ENCODE measurements around the gene PPP1R15B. TPM values are rescaled to one million over a fixed set of nuclear protein-coding genes. Genes with fewer than 3 reads are reported as not detected.

Gene PPP1R15B
- total RNA-seq, 1 donor from 2014 or later, result 41.0 TPM

DNA sequence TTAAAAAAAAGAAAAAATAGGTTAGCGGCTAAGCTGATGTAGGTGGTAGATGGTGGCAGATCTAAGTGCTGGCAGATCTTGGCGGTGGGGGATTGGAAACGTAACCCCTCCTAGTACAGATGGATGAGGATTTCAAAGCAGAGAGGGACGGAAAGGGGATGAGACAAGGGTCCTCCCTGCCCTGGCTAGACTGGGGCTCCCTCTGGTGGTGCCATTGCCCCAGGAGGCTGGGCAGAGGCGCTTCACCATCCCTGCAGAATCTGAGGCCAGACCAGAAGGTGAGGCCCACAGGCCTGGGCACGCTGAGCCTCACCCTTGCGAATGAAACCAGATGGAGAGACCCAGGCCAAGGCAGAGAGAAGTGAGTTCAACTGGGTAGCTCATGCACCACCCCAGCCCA is 44.9 kb downstream of the PPP1R15B start:
- peaks cover 53% of the 10 kb centered on the region for H3K27me3 Mint-ChIP-seq (ENCODE audit: low read depth)
- peak; percentile 65 for TF ChIP-seq CTCF (IDR thresholded peaks at IDR 0.05)
- no peaks in the 10 kb centered on the region for H3K36me3 Mint-ChIP-seq (ENCODE audit: low read depth)
- H3K9me3 Mint-ChIP-seq (ENCODE audit: low read depth), result no peaks in the 10 kb centered on the region
- no peak overlapping the region for H3K27ac Mint-ChIP-seq (ENCODE audit: unreplicated experiment)
- no peak for DNase-seq (ENCODE audit: low spot score)
- peaks cover 6% of the 10 kb centered on the region for H3K4me1 Mint-ChIP-seq (ENCODE audit: low read depth)
- H3K4me3 Mint-ChIP-seq (ENCODE audit: unreplicated experiment), result no peak overlapping the region

DNA sequence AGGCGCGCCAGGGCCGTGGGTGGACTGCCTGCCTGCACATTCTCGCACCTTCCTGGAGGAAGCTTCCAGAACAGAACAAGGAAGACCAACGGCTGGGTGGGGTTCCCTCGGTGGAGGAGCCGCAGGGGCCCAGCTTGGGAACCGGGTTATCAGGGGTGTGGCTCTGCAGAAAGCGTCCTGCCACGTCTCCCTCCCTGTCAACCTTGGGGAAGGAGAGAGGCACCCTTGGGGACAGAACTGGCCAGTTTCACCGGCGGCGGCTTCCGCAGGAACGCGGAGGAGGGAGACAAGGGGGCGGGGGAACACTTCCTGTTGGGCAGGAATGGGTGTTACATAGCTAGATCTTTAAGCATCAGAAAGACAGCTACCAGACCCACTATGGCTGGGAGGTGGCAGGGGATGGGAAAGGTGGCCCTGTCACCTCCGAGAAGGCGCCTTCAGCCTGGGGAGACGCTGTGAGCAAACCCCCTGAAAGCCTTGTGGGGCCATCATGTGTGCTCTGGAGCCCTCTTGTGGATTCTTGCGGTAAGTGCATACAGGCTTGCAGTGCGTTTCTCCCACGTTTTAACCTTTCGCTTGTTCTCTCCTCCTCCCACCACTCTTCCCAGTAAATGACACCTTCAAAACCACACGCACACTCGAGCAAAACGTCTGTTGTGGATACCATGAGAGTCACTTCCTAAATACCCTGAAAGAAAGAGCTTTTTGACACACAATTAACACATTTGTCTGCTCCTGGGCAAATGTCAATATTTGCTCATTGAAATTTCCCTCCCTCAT is 48.1 kb downstream of the PPP1R15B start:
- H3K36me3 Mint-ChIP-seq (ENCODE audit: low read depth), result no peaks in the 10 kb centered on the region
- peak; percentile 100 for TF ChIP-seq CTCF (IDR thresholded peaks at IDR 0.05)
- H3K4me3 Mint-ChIP-seq (ENCODE audit: unreplicated experiment), result peak overlapping the region; percentile 78
- H3K27ac Mint-ChIP-seq (ENCODE audit: unreplicated experiment), result no peak overlapping the region
- no peaks in the 10 kb centered on the region for H3K9me3 Mint-ChIP-seq (ENCODE audit: low read depth)
- no peak for DNase-seq (ENCODE audit: low spot score)
- peaks cover 40% of the 10 kb centered on the region for H3K27me3 Mint-ChIP-seq (ENCODE audit: low read depth)
- peaks cover 8% of the 10 kb centered on the region for H3K4me1 Mint-ChIP-seq (ENCODE audit: low read depth)

DNA sequence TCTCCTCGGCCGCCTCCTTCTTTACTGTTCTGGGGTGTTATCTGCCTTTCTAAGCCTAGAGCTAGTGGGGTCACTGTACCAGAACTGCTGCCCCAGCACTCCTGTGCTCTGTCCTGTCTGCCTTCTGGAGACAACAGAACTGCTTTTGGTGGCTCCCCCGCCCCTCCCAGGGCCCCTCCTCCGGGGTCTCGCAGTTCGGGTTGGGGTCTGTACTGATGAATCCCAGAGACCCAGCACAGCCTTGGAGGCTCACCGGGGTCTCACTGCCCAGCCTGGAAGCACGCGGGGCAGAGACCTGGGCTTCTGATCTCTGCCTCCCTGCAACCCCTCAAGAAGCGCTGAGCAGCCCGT is 48.7 kb downstream of the PPP1R15B start:
- Mint-ChIP-seq H3K27me3 (ENCODE audit: low read depth) (peaks cover 41% of the 10 kb centered on the region), H3K4me1 (ENCODE audit: low read depth) (peaks cover 8% of the 10 kb centered on the region), H3K27ac (ENCODE audit: unreplicated experiment) (no peak overlapping the region), H3K4me3 (ENCODE audit: unreplicated experiment) (peak overlapping the region; percentile 78), H3K9me3 (ENCODE audit: low read depth) (no peaks in the 10 kb centered on the region), H3K36me3 (ENCODE audit: low read depth) (no peaks in the 10 kb centered on the region)
- no peak for TF ChIP-seq CTCF (IDR thresholded peaks at IDR 0.05)
- no peak for DNase-seq (ENCODE audit: low spot score)

- no peaks in the 10 kb centered on the region for H3K36me3 Mint-ChIP-seq (ENCODE audit: low read depth)
- H3K4me3 Mint-ChIP-seq (ENCODE audit: unreplicated experiment), result no peak overlapping the region
- peaks cover 32% of the 10 kb centered on the region for H3K27me3 Mint-ChIP-seq (ENCODE audit: low read depth)
- no peak for DNase-seq (ENCODE audit: low spot score)
- H3K4me1 Mint-ChIP-seq (ENCODE audit: low read depth), result peaks cover 8% of the 10 kb centered on the region
- no peak overlapping the region for H3K27ac Mint-ChIP-seq (ENCODE audit: unreplicated experiment)
- no peak for TF ChIP-seq CTCF (IDR thresholded peaks at IDR 0.05)
- H3K9me3 Mint-ChIP-seq (ENCODE audit: low read depth), result no peaks in the 10 kb centered on the region
These were observed 49.8 kb downstream of the PPP1R15B start for GRCh38 chr1:204361781-204362180.

DNA sequence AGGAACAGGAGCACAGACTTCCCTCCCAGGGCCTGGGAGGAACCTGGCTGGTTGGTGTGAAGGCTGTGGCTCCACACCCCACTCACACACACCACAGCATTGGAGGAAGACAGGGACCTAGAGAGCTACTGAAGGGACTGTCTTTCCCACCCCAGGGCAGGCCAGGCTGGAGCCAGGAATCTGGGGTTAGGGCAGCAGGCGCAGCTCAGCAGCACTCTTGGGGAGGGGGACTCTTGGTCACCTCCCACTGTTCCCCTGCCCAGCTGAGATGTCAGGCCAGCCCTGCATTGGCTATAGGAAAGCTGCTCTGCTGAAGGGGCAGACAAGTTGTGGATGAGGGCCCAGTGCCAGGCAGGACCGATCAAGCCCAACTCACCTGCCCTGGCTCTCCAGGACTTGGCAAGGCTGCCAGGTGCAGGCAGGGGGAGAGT is 50.3 kb downstream of the PPP1R15B start:
- H3K27ac Mint-ChIP-seq (ENCODE audit: unreplicated experiment), result no peak overlapping the region
- H3K36me3 Mint-ChIP-seq (ENCODE audit: low read depth), result no peaks in the 10 kb centered on the region
- H3K4me3 Mint-ChIP-seq (ENCODE audit: unreplicated experiment), result no peak overlapping the region
- DNase-seq (ENCODE audit: low spot score), result no peak
- H3K27me3 Mint-ChIP-seq (ENCODE audit: low read depth), result peaks cover 30% of the 10 kb centered on the region
- H3K9me3 Mint-ChIP-seq (ENCODE audit: low read depth), result no peaks in the 10 kb centered on the region
- no peak for TF ChIP-seq CTCF (IDR thresholded peaks at IDR 0.05)
- peaks cover 8% of the 10 kb centered on the region for H3K4me1 Mint-ChIP-seq (ENCODE audit: low read depth)
